ENCODE data around the gene NEAT1. TPM values are rescaled to one million over a fixed set of nuclear protein-coding genes. Genes with fewer than 3 reads are reported as not detected.

Gene NEAT1
- total RNA-seq, 4 donors from 2014 or later = 195 to 1,623 (median 652) TPM

- Histone ChIP-seq H3K4me3 (replicated peaks in 1 of 3) (no peak overlapping the region), H3K36me3 (peaks cover 39 to 45% of the 10 kb centered on the region in 2 donors), H3K27ac (peak overlapping the region in 2 of 3 donors; percentile 10 to 81), H3K9me3 (no peaks in the 10 kb centered on the region), H3K4me1 (peaks cover 0 to 5% of the 10 kb centered on the region in 2 donors), H3K27me3 (no peaks in the 10 kb centered on the region)
- peak in 1 of 2 donors; percentile 16 for TF ChIP-seq POLR2A (IDR thresholded peaks at IDR 0.05)
- TF ChIP-seq, protein P1, sequence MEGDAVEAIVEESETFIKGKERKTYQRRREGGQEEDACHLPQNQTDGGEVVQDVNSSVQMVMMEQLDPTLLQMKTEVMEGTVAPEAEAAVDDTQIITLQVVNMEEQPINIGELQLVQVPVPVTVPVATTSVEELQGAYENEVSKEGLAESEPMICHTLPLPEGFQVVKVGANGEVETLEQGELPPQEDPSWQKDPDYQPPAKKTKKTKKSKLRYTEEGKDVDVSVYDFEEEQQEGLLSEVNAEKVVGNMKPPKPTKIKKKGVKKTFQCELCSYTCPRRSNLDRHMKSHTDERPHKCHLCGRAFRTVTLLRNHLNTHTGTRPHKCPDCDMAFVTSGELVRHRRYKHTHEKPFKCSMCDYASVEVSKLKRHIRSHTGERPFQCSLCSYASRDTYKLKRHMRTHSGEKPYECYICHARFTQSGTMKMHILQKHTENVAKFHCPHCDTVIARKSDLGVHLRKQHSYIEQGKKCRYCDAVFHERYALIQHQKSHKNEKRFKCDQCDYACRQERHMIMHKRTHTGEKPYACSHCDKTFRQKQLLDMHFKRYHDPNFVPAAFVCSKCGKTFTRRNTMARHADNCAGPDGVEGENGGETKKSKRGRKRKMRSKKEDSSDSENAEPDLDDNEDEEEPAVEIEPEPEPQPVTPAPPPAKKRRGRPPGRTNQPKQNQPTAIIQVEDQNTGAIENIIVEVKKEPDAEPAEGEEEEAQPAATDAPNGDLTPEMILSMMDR (IDR thresholded peaks at IDR 0.05) = no peak
- WGBS, 2 donors = 71 to 83% methylated on average over 9 to 12 of the region's 12 CpGs
- intact Hi-C loops (cut with DNase I) = loop anchor here (5.0 kb wide), 1 partner anchor 194 kb away; the partner anchor contains the start of gene KCNK7
- no peak for DNase-seq
These were observed 18.9 kb upstream of the NEAT1 start for GRCh38 chr11:65403607-65404121.

DNA sequence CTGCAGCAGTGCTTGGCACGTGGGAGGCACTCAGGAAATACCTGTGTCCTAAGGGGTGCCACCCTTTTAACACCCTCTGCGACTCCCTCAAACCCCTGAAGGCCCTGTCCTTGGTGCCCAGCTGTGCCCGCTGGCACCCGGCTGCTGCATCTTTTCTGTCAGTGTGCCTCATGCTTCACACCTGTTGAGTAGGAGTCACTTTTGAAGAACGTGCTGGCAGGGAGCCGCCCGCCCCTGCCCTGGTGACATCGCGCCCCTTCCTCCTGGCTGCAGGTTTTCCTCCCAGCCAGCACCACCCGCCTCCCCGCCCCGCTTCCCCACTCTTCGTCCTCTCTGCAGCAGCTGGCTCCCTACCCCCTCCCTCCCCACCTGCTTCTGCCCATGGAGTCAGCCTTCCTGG lies 18.4 kb upstream of the NEAT1 start:
- peak overlapping the region in 2 of 3 donors; percentile 10 to 81 for H3K27ac ChIP-seq
- WGBS, 2 donors = 85 to 91% methylated on average over 10 to 11 of the region's 13 CpGs
- intact Hi-C loops (cut with DNase I) = loop anchor here (5.0 kb wide), 1 partner anchor 193 kb away; the partner anchor contains the start of gene KCNK7
- TF ChIP-seq POLR2A (IDR thresholded peaks at IDR 0.05) = no peak
- TF ChIP-seq, protein P1 (IDR thresholded peaks at IDR 0.05) = no peak
- peaks cover 0 to 5% of the 10 kb centered on the region in 2 donors for H3K4me1 ChIP-seq
- no peak for DNase-seq
- peaks cover 43 to 48% of the 10 kb centered on the region in 2 donors for H3K36me3 ChIP-seq
- no peaks in the 10 kb centered on the region for H3K27me3 ChIP-seq
- no peaks in the 10 kb centered on the region for H3K9me3 ChIP-seq
- H3K4me3 ChIP-seq (replicated peaks in 1 of 3) = no peak overlapping the region

GRCh38 chr11:65404638-65405339 lies 17.8 kb upstream of the NEAT1 start:
- 89 to 98% methylated on average over 14 to 21 of the region's 24 CpGs for WGBS, 2 donors
- no peaks in the 10 kb centered on the region for H3K27me3 ChIP-seq
- no peak for TF ChIP-seq POLR2A (IDR thresholded peaks at IDR 0.05)
- TF ChIP-seq, protein P1 (IDR thresholded peaks at IDR 0.05) = no peak
- H3K4me3 ChIP-seq (replicated peaks in 1 of 3) = no peak overlapping the region
- no peaks in the 10 kb centered on the region for H3K9me3 ChIP-seq
- intact Hi-C loops (cut with DNase I) = loop anchor here (5.0 kb wide), 1 partner anchor 193 kb away; the partner anchor contains the start of gene KCNK7
- H3K27ac ChIP-seq = peak overlapping the region; percentile 10 to 81 (median 22)
- H3K4me1 ChIP-seq = peaks cover 0 to 5% of the 10 kb centered on the region in 2 donors
- H3K36me3 ChIP-seq = peaks cover 42 to 48% of the 10 kb centered on the region in 2 donors
- peak in 1 of 2 donors; percentile 40 for DNase-seq

DNA sequence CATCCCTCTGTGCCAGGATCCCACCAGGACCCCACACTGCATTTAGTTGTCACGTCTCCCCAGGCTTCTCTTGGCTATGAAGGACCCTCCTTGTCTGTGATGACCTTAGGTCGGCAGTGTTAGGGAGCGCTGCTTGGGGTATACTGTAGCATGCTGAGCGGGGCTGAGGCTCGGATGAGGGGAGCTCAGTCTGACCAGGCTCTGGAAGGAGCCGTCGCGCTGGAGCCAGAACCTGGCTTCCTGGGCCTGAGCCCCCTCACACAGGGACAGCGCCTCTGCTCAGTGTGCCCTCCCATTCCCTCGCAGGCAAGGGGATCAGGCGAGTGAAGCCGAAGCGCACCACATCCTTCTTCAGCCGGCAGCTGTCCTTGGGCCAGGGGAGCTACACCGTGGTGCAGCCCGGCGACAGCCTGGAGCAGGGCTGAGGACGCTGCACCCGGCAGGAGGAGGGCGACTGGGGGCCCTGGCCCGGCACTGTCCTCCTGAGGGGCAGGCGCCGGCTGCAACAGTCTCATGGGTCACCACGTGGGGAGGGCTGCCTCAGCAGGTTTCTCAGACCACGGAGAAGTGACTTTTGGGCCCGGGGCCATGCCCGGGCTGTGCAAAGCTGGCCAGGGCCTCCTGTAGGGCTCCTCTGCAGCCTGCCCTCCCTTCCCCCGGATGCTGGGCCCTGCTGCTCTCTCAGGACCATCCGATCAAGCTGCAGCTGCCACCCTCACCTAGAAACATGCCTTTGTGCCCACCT lies 11.5 kb upstream of the NEAT1 start:
- WGBS, 2 donors = 85 to 87% methylated on average over 17 to 24 of the region's 29 CpGs
- DNase-seq = peak in 1 of 2 donors; percentile 30
- H3K4me1 ChIP-seq = peaks cover 5 to 12% of the 10 kb centered on the region in 2 donors
- no peak overlapping the region for H3K4me3 ChIP-seq (replicated peaks in 1 of 3)
- H3K36me3 ChIP-seq = peaks cover 19 to 36% of the 10 kb centered on the region in 2 donors
- H3K27ac ChIP-seq = no peak overlapping the region
- no peaks in the 10 kb centered on the region for H3K9me3 ChIP-seq
- intact Hi-C loops (cut with DNase I) = loop anchor here (5.0 kb wide), 1 partner anchor 39 kb away; no protein-coding TSS in a partner anchor
- H3K27me3 ChIP-seq = no peaks in the 10 kb centered on the region
- TF ChIP-seq, protein P1 (IDR thresholded peaks at IDR 0.05) = no peak
- no peak for TF ChIP-seq POLR2A (IDR thresholded peaks at IDR 0.05)

Measured in thyroid gland (tissue), 4 donors.